Neural progenitor cell (in vitro differentiated cells): ENCODE data around the gene SLC9A3. TPM values are rescaled to one million over a fixed set of nuclear protein-coding genes. Genes with fewer than 3 reads are reported as not detected.

Experiments
- DNase-seq: peaks from one replicate; pipeline ENCODE4 v3.0.0-alpha.2; 2016; ENCODE audit warnings: low spot score
- H2AFZ ChIP-seq: fragments of 200-600 bp; sonication (generic); replicated peaks from 2 replicates; pipeline ENCODE4 v1.6.1; 2016; ENCODE audit warnings: antibody characterized with exemption
- H3F3A ChIP-seq: fragments of 200-600 bp; sonication (generic); 2 replicates; pipeline ENCODE4 v1.6.1; 2016; ENCODE audit warnings: antibody characterized with exemption, low read depth
- H3K27ac ChIP-seq: fragments of 200-600 bp; sonication (generic); 2 replicates; pipeline ENCODE4 v1.5.1; 2016; ENCODE audit warnings: mild to moderate bottlenecking
- H3K27me3 ChIP-seq: fragments of 200-600 bp; sonication (generic); 2 replicates; pipeline ENCODE4 v1.6.1; 2016; ENCODE audit warnings: mild to moderate bottlenecking, moderate library complexity
- H3K36me3 ChIP-seq: fragments of 200-600 bp; sonication (generic); 2 replicates; pipeline ENCODE4 v1.5.1; 2016
- H3K4me1 ChIP-seq: fragments of 200-600 bp; sonication (generic); 2 replicates; pipeline ENCODE4 v1.6.1; 2016; ENCODE audit warnings: mixed run types
- H3K4me2 ChIP-seq: fragments of 200-600 bp; sonication (generic); 2 replicates; pipeline ENCODE4 v1.6.1; 2016
- H3K4me3 ChIP-seq: fragments of 200-600 bp; sonication (generic); 2 replicates; pipeline ENCODE4 v1.5.1; 2016
- H3K79me2 ChIP-seq: fragments of 200-600 bp; sonication (generic); 2 replicates; pipeline ENCODE4 v1.6.1; 2016; ENCODE audit warnings: low read depth
- H3K9ac ChIP-seq: fragments of 200-600 bp; sonication (generic); 2 replicates; pipeline ENCODE4 v1.6.1; 2016
- H3K9me3 ChIP-seq: fragments of 200-600 bp; sonication (generic); 2 replicates; pipeline ENCODE4 v1.5.1; 2016; ENCODE audit warnings: low read depth
- H4K20me1 ChIP-seq: fragments of 200-600 bp; sonication (generic); 2 replicates; pipeline ENCODE4 v1.6.1; 2016; ENCODE audit warnings: low read depth
- H3K27ac Mint-ChIP-seq: 3 replicates; pipeline ENCODE4 v1.8.0; 2021; ENCODE audit warnings: mixed read lengths
- H3K27me3 Mint-ChIP-seq: 2 replicates; pipeline ENCODE4 v1.8.0; 2022; ENCODE audit warnings: low read depth, mild to moderate bottlenecking, inconsistent platforms, moderate library complexity, mixed read lengths; ENCODE audit not compliant: insufficient read depth
- H3K36me3 Mint-ChIP-seq: 3 replicates; pipeline ENCODE4 v1.8.0; 2021; ENCODE audit warnings: mixed read lengths
- H3K4me1 Mint-ChIP-seq: 3 replicates; pipeline ENCODE4 v1.8.0; 2021; ENCODE audit warnings: mixed read lengths
- H3K4me3 Mint-ChIP-seq: 3 replicates; pipeline ENCODE4 v1.8.0; 2021; ENCODE audit warnings: mild to moderate bottlenecking, moderate library complexity, mixed read lengths
- H3K9me3 Mint-ChIP-seq: 3 replicates; pipeline ENCODE4 v1.8.0; 2020; ENCODE audit warnings: mixed read lengths
- EZH2 ChIP-seq: fragments of 200-600 bp; sonication (generic); IDR thresholded peaks from 2 replicates; pipeline ENCODE4 v1.6.1; 2017; ENCODE audit warnings: antibody characterized with exemption, mild to moderate bottlenecking, moderate library complexity
- EZH2phosphoT487 ChIP-seq: fragments of 200-600 bp; sonication (generic); IDR thresholded peaks from 2 replicates; pipeline ENCODE4 v1.6.1; 2017; ENCODE audit warnings: antibody characterized with exemption
- total RNA-seq: library from RNA; depleted of rRNA; stranded (reverse); fragments of >200 nt; gene quantifications from 2 replicates; pipeline ENCODE4 v1.2.3, GENCODE V29; 2015; ENCODE audit warnings: low replicate concordance
- TF ChIP-seq, protein P1 (sequence below): fragments of 200-600 bp; sonication (generic); IDR thresholded peaks from 2 replicates; pipeline ENCODE4 v1.5.1; 2017; ENCODE audit warnings: antibody characterized with exemption, mild to moderate bottlenecking

Gene SLC9A3
- total RNA-seq, 1 donor from 2014 or later = 1.4 TPM

DNA sequence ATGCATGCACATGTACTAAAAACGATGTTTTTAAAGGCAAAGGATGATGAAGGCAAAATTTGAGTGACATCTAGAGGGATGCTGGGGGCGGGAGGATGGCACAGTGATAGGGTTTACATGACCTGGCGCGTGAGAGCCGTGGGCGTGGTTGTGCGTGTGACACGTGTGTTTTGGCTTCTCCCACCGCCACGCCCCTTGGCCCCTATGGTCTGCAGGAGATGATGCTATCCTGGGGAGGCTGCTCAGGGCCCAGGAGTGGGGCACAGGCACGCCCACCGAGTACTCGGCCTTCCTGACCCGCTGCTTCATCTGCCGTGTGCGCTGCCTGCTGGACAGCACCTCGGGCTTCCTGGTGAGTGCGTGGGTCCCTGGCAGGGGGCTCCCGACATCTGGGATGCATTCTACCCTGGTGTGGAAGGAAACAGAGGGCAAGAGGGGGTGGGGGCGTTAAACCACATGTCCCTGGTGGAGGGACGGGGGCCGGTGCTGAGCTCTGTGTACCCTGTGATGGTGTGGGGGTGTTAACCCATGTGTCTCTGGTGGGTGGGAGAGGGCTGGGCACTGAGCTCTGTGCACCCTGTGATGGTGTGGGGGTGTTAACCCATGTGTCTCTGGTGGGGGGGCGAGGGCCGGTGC lies 100.5 kb downstream of the SLC9A3 start:
- Histone ChIP-seq H3K36me3 (no peaks in the 10 kb centered on the region), H3K27ac (no peak overlapping the region), H3K4me3 (no peak overlapping the region), H2AFZ (no peak overlapping the region), H3K79me2 (no peaks in the 10 kb centered on the region), H3F3A (no peaks in the 10 kb centered on the region), H3K9ac (no peak overlapping the region), H3K9me3 (no peaks in the 10 kb centered on the region), H3K4me2 (no peak overlapping the region), H3K4me1 (no peaks in the 10 kb centered on the region), H3K27me3 (no peaks in the 10 kb centered on the region), H4K20me1 (no peaks in the 10 kb centered on the region)
- Mint-ChIP-seq H3K4me3 (no peak overlapping the region), H3K4me1 (peaks cover 10% of the 10 kb centered on the region), H3K36me3 (no peaks in the 10 kb centered on the region), H3K27ac (peak overlapping the region; percentile 27), H3K27me3 (peaks cover 18% of the 10 kb centered on the region), H3K9me3 (peaks cover 5% of the 10 kb centered on the region)
- TF ChIP-seq, protein P1, sequence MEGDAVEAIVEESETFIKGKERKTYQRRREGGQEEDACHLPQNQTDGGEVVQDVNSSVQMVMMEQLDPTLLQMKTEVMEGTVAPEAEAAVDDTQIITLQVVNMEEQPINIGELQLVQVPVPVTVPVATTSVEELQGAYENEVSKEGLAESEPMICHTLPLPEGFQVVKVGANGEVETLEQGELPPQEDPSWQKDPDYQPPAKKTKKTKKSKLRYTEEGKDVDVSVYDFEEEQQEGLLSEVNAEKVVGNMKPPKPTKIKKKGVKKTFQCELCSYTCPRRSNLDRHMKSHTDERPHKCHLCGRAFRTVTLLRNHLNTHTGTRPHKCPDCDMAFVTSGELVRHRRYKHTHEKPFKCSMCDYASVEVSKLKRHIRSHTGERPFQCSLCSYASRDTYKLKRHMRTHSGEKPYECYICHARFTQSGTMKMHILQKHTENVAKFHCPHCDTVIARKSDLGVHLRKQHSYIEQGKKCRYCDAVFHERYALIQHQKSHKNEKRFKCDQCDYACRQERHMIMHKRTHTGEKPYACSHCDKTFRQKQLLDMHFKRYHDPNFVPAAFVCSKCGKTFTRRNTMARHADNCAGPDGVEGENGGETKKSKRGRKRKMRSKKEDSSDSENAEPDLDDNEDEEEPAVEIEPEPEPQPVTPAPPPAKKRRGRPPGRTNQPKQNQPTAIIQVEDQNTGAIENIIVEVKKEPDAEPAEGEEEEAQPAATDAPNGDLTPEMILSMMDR = no peak
- no peak for TF ChIP-seq EZH2
- no peak for TF ChIP-seq EZH2phosphoT487
- DNase-seq = no peak

DNA sequence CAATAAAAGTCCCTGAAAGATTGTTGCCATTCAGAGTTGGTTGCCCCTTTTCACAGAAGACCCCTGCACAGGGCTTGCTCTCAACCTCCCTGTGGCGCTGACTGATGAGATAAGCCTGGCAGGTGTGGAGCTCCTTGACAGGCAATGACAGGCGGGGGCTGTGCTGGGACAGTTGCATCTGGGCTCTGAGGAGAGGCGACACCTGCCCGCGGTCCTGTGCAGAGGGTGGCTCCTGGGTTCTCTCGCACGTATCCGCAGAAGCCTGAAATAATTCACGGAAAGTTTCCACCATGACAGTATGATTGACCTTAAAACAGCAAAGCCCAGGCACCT lies 101.0 kb downstream of the SLC9A3 start:
- no peaks in the 10 kb centered on the region for H3K36me3 Mint-ChIP-seq
- Histone ChIP-seq H3K27me3 (no peaks in the 10 kb centered on the region), H3K79me2 (no peaks in the 10 kb centered on the region), H3K36me3 (no peaks in the 10 kb centered on the region), H3K4me1 (no peaks in the 10 kb centered on the region), H4K20me1 (no peaks in the 10 kb centered on the region), H3K4me3 (no peak overlapping the region), H3K4me2 (no peak overlapping the region), H3K9me3 (no peaks in the 10 kb centered on the region), H3K27ac (no peak overlapping the region), H2AFZ (no peak overlapping the region), H3K9ac (no peak overlapping the region), H3F3A (no peaks in the 10 kb centered on the region)
- H3K4me1 Mint-ChIP-seq = peaks cover 13% of the 10 kb centered on the region
- H3K9me3 Mint-ChIP-seq = peaks cover 5% of the 10 kb centered on the region
- no peak for TF ChIP-seq EZH2phosphoT487
- TF ChIP-seq EZH2 = no peak
- TF ChIP-seq, protein P1 = no peak
- H3K27me3 Mint-ChIP-seq = peaks cover 21% of the 10 kb centered on the region
- peak overlapping the region; percentile 27 for H3K27ac Mint-ChIP-seq
- H3K4me3 Mint-ChIP-seq = no peak overlapping the region
- no peak for DNase-seq

DNA sequence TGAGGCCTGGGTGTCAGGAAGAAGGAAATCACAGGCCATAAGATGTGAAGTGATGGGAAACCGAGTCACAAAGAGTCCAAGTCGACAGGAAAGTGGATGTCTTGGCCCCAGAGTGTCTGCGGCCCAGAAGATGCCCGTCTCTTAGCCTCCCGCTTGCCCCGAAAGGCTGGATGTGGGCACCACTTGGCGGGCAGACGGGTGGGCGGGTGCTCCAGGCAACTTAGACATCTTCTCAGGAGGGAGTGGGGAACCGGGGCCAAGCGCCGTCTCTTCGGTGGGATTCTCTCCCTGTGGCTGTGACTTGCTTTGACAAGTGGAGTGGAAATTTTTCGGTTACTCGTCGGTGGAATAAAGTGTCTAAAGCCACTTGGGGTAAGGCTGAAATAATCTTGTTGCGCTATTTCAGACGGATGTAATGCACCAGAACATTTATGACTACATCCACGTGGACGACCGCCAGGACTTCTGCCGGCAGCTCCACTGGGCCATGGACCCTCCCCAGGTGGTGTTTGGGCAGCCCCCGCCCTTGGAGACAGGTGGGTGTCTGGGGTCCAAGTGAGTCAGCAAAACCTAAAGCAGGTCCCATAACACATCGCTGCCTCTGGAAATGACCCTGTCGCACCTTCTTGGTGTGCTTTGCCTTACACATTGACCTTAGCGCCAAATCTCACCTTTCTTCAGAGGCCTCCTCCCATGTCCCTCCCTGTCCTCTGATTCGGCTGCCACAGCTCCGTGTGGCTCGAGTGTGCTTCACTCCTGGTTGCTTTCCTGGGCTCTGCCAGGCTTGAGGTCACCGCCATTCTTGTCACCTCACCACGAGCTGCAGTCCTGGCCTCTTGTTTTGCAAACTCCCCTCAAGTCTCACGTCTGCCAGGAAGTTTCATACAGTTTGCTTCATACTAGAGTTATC lies 101.7 kb downstream of the SLC9A3 start:
- H2AFZ ChIP-seq = no peak overlapping the region
- Mint-ChIP-seq H3K27ac (no peak overlapping the region), H3K4me1 (peaks cover 17% of the 10 kb centered on the region), H3K9me3 (peaks cover 2% of the 10 kb centered on the region), H3K27me3 (peaks cover 22% of the 10 kb centered on the region), H3K36me3 (no peaks in the 10 kb centered on the region), H3K4me3 (no peak overlapping the region)
- no peak overlapping the region for H3K4me2 ChIP-seq
- no peak overlapping the region for H3K4me3 ChIP-seq
- no peaks in the 10 kb centered on the region for H3K9me3 ChIP-seq
- no peaks in the 10 kb centered on the region for H3K79me2 ChIP-seq
- DNase-seq = no peak
- no peaks in the 10 kb centered on the region for H3K27me3 ChIP-seq
- H3K9ac ChIP-seq = no peak overlapping the region
- no peaks in the 10 kb centered on the region for H3K36me3 ChIP-seq
- no peaks in the 10 kb centered on the region for H3K4me1 ChIP-seq
- no peaks in the 10 kb centered on the region for H3F3A ChIP-seq
- H3K27ac ChIP-seq = no peak overlapping the region
- TF ChIP-seq EZH2 (no peak), EZH2phosphoT487 (no peak)
- TF ChIP-seq, protein P1 = no peak
- H4K20me1 ChIP-seq = no peaks in the 10 kb centered on the region
